HCT116 (cell line): ENCODE measurements around the gene TMEM45B. TPM values are rescaled to one million over a fixed set of nuclear protein-coding genes. Genes with fewer than 3 reads are reported as not detected.

Experiments
- ATAC-seq: fragments of 200-7000 bp; cut with Tn5 transposase; 2 replicates; pipeline ENCODE4 v1.9.1; 2020; ENCODE audit warnings: mild to moderate bottlenecking, moderate library complexity
- BruUV-seq: library from RNA; stranded (reverse); fragments of 400-500 nt; replicated peaks from 2 replicates; lab custom pipeline; 2021; lab: Mats Ljungman, UMichigan
- CTCF ChIA-PET: fragments of 300-600 bp; sonication (Branson Sonifier 250); formaldehyde crosslinking; loops from one replicate; lab custom pipeline; 2021; ENCODE audit warnings: antibody characterized with exemption; lab: Charles Lee
- POLR2A ChIA-PET: fragments of 300-600, 350-600 bp; sonication (Branson Sonifier 250); formaldehyde crosslinking; loops from one replicate; lab custom pipeline; 2021; ENCODE audit warnings: antibody characterized with exemption; lab: Charles Lee
- RAD21 ChIA-PET, 2 experiments: fragments of 300-600 bp; sonication (Branson Sonifier 250); formaldehyde crosslinking; loops; one replicate each; lab custom pipeline; 2023; ENCODE audit warnings: low total read pairs in 2 of 2; ENCODE audit not compliant: uncharacterized antibody in 2 of 2, unreplicated experiment in 2 of 2, low non-redundant PET in 1 of 2; lab: Charles Lee
- DNase-seq: peaks from one replicate; pipeline ENCODE4 v3.0.0-alpha.2; 2010; ENCODE audit warnings: low read depth, low spot score
- H2AFZ ChIP-seq: fragments of 200-600 bp; shearing (Covaris generic), sonication (generic); 2 replicates; pipeline ENCODE4 v1.6.1; 2017; ENCODE audit warnings: low read depth, mixed run types, mixed read lengths, antibody characterized with exemption, low read length; ENCODE audit not compliant: poor library complexity, severe bottlenecking
- H3K27ac ChIP-seq: 2 replicates; pipeline ENCODE4 v1.5.1; 2012; ENCODE audit warnings: low read depth, low read length
- H3K27me3 ChIP-seq: fragments of 200-600 bp; sonication (generic); 2 replicates; pipeline ENCODE4 v1.6.1; 2016; ENCODE audit warnings: mixed run types, low read length, mixed read lengths; ENCODE audit not compliant: insufficient read depth
- H3K36me3 ChIP-seq, 2 experiments: fragments of 200-500 bp in 1 of 2; fragments of 200-600 bp in 1 of 2; sonication (Bioruptor generic) in 1 of 2; sonication (generic) in 1 of 2; 2 replicates each; pipeline versions ENCODE4 v1.5.1 to v1.6.1; 2014 to 2016; ENCODE audit warnings: low read length in 2 of 2, inconsistent platforms in 1 of 2, mixed read lengths in 1 of 2, mixed run types in 1 of 2; ENCODE audit not compliant: insufficient read depth in 2 of 2, control insufficient read depth in 1 of 2
- H3K4me1 ChIP-seq, 2 experiments: fragments of 200-600 bp in 1 of 2; sonication (generic) in 1 of 2; 2 replicates each; pipeline versions ENCODE4 v1.5.1 to v1.6.1; 2012 to 2017; ENCODE audit warnings: low read length in 2 of 2, inconsistent platforms in 1 of 2, mild to moderate bottlenecking in 1 of 2, mixed read lengths in 1 of 2, mixed run types in 1 of 2, moderate library complexity in 1 of 2; ENCODE audit not compliant: insufficient read depth in 2 of 2, control insufficient read depth in 1 of 2
- H3K4me2 ChIP-seq: fragments of 200-600 bp; sonication (generic); 2 replicates; pipeline ENCODE4 v1.6.1; 2017; ENCODE audit warnings: mixed run types, low read length, mixed read lengths
- H3K4me3 ChIP-seq, 2 experiments: fragments of 200-600 bp in 1 of 2; sonication (generic) in 1 of 2; replicated peaks in 1 of 2; 2 replicates each; pipeline ENCODE4 v1.5.1; 2011 to 2016; ENCODE audit warnings: low read length in 2 of 2, control low read depth in 1 of 2, low read depth in 1 of 2, mild to moderate bottlenecking in 1 of 2, mixed read lengths in 1 of 2, mixed run types in 1 of 2
- H3K79me2 ChIP-seq: fragments of 200-600 bp; sonication (generic); 2 replicates; pipeline ENCODE4 v1.6.1; 2017; ENCODE audit warnings: mild to moderate bottlenecking, mixed run types, low read length, moderate library complexity, mixed read lengths; ENCODE audit not compliant: insufficient read depth
- H3K9ac ChIP-seq: fragments of 200-600 bp; sonication (generic); 2 replicates; pipeline ENCODE4 v1.6.1; 2016; ENCODE audit warnings: low read length, mixed read lengths
- H3K9me2 ChIP-seq: fragments of 200-600 bp; sonication (generic), shearing (Covaris generic); 2 replicates; pipeline ENCODE4 v1.6.1; 2017; ENCODE audit warnings: mixed run types, mild to moderate bottlenecking, moderate library complexity; ENCODE audit not compliant: insufficient read depth
- H3K9me3 ChIP-seq, 2 experiments: fragments of 200-500 bp in 1 of 2; fragments of 200-600 bp in 1 of 2; sonication (Bioruptor generic) in 1 of 2; sonication (generic) in 1 of 2; 2 replicates each; pipeline ENCODE4 v1.6.1; 2014 to 2017; ENCODE audit warnings: low read length in 2 of 2, mixed read lengths in 2 of 2, inconsistent platforms in 1 of 2, low read depth in 1 of 2, mild to moderate bottlenecking in 1 of 2, mixed run types in 1 of 2, moderate library complexity in 1 of 2; ENCODE audit not compliant: control insufficient read depth in 1 of 2, insufficient read depth in 1 of 2
- H4K20me1 ChIP-seq: fragments of 200-600 bp; sonication (generic), shearing (Covaris generic); 2 replicates; pipeline ENCODE4 v1.6.1; 2017; ENCODE audit warnings: mixed run types, mild to moderate bottlenecking, moderate library complexity; ENCODE audit not compliant: insufficient read depth
- CBX3 ChIP-seq: IDR thresholded peaks from 2 replicates; pipeline ENCODE4 v1.6.1; 2012; ENCODE audit warnings: low read depth
- CTCF ChIP-seq, 3 experiments: fragments of 200-600 bp in 1 of 3; sonication (generic) in 1 of 3; IDR thresholded peaks in 2 of 3; conservative IDR thresholded peaks in 1 of 3; 2 replicates each; pipeline ENCODE4 v1.5.1; 2012 to 2017; ENCODE audit warnings: low read depth in 2 of 3, low read length in 2 of 3, antibody characterized with exemption in 1 of 3, borderline replicate concordance in 1 of 3, control low read depth in 1 of 3, mild to moderate bottlenecking in 1 of 3, mixed read lengths in 1 of 3, mixed run types in 1 of 3, moderate library complexity in 1 of 3; ENCODE audit not compliant: insufficient read depth in 1 of 3
- EGR1 ChIP-seq: IDR thresholded peaks from 2 replicates; pipeline ENCODE4 v1.6.1; 2012; ENCODE audit warnings: low read depth
- FOSL1 ChIP-seq: IDR thresholded peaks from 2 replicates; pipeline ENCODE4 v1.6.1; 2012; ENCODE audit warnings: low read depth
- JUND ChIP-seq: IDR thresholded peaks from 2 replicates; pipeline ENCODE4 v1.6.1; 2012
- POLR2AphosphoS5 ChIP-seq: IDR thresholded peaks from 2 replicates; pipeline ENCODE4 v1.6.1; 2011; ENCODE audit warnings: mild to moderate bottlenecking, low read depth, low read length, moderate library complexity
- RAD21 ChIP-seq: IDR thresholded peaks from 2 replicates; pipeline ENCODE4 v1.6.1; 2012; ENCODE audit warnings: low read depth, mild to moderate bottlenecking
- REST ChIP-seq: IDR thresholded peaks from 2 replicates; pipeline ENCODE4 v1.6.1; 2012; ENCODE audit warnings: low read depth
- SIN3A ChIP-seq: IDR thresholded peaks from 2 replicates; pipeline ENCODE4 v1.6.1; 2012; ENCODE audit warnings: low read depth
- SP1 ChIP-seq: IDR thresholded peaks from 2 replicates; pipeline ENCODE4 v1.6.1; 2012; ENCODE audit warnings: low read depth
- YY1 ChIP-seq: IDR thresholded peaks from 2 replicates; pipeline ENCODE4 v1.6.1; 2011; ENCODE audit warnings: low read length, low read depth, moderate library complexity, mild to moderate bottlenecking; ENCODE audit not compliant: insufficient replicate concordance; ENCODE audit errors: extremely low read depth
- ZNF274 ChIP-seq: fragments of 200-500 bp; sonication (Bioruptor generic); IDR thresholded peaks from 2 replicates; pipeline ENCODE4 v1.6.1; 2014; ENCODE audit warnings: mild to moderate bottlenecking, low read depth, low read length, inconsistent platforms
- intact Hi-C: fragments of 100-400 bp; cut with micrococcal nuclease; formaldehyde crosslinking; loops from 2 replicates; pipeline ENCODE4 v1.10.0; 2022
- total RNA-seq: library from RNA; stranded (reverse); gene quantifications from one replicate; pipeline ENCODE4 v1.2.1, GENCODE V29; 2021; ENCODE audit not compliant: unreplicated experiment

TMEM45B gene
- total RNA-seq, 1 experiment from 2014 or later = not detected

- POLR2A ChIA-PET = no interaction called here
- intact Hi-C loops = no loop called here
Measured at GRCh38 chr11:129871914-129872313, 56.3 kb downstream of the TMEM45B start.

More at GRCh38 chr11:129871914-129872313, 56.3 kb downstream of the TMEM45B start:
- Histone ChIP-seq H3K36me3 (peaks cover 49 to 57% of the 10 kb centered on the region in 2 experiments), H3K4me2 (no peak overlapping the region), H4K20me1 (no peaks in the 10 kb centered on the region), H3K9me3 (no peaks in the 10 kb centered on the region), H3K9me2 (no peaks in the 10 kb centered on the region), H2AFZ (no peak overlapping the region), H3K27me3 (no peaks in the 10 kb centered on the region), H3K79me2 (no peaks in the 10 kb centered on the region), H3K4me3 (no peak overlapping the region), H3K4me1 (no peaks in the 10 kb centered on the region), H3K9ac (no peak overlapping the region), H3K27ac (no peak overlapping the region)
- ChIA-PET CTCF (no interaction called here), RAD21 (no interaction called here)
- BruUV-seq = no TSS peak
- TF ChIP-seq CBX3 (no peak), JUND (no peak), EGR1 (no peak), SP1 (no peak), YY1 (no peak), SIN3A (no peak), FOSL1 (no peak), REST (no peak), ZNF274 (no peak), RAD21 (no peak), CTCF (IDR thresholded peaks at IDR 0.05 in 2 of 3, conservative IDR thresholded peaks at IDR 0.05 in 1 of 3; ENCODE audit: borderline replicate concordance in 1 of 3, insufficient read depth in 1 of 3, low read depth in 2 of 3, low read length in 2 of 3) (no peak), POLR2AphosphoS5 (no peak)
- ATAC-seq (no peak), DNase-seq (no peak)
